NCI-H82 treated with DMSO at 0.1 percent for 48 hours (cell line): ENCODE data around the gene UBASH3B.

Source experiments
- DNase-seq: peaks from one replicate; lab custom pipeline; 2025; ENCODE audit not compliant: unreplicated experiment; lab: John Stamatoyannopoulos, UW

The UBASH3B gene

DNA sequence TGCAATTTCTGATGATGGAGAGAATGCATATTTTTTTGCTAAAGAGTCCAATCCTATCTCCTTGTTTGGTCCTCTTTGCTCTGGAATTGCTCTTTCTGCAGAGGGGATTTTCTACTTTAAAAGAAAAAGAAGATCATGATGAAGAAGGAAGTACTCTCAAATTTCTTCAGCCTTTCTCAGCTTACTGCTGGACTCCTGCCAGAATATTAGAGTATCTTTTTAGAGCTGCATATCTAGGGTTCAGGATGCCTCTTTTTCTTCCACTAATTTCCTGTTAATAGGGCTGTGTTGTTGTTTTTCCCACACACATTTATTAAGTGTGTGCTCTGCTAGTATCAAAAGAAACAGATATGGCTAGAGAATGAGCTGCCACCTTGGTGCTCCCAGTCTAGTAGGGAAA is 18.2 kb downstream of the UBASH3B start:
- no peak for DNase-seq

DNA sequence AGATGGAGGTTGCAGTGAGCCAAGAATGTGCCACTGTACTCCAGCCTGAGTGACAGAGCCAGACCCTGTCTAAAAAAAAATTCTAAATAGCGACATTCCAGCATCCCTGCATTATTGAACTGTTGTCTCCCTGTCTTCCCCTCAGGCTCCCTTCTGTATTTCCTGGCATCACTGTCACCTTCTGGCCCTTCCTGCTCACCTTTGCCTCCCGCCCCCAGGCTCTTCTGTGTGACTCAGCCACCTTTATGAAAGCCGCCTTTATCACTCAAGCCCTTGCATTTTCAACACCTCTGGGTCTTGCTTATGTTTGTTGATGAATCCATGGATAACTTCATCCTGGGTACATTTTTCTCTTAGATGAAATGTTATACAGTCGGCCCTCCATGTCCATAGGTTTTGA is 21.1 kb downstream of the UBASH3B start:
- DNase-seq: no peak

DNA sequence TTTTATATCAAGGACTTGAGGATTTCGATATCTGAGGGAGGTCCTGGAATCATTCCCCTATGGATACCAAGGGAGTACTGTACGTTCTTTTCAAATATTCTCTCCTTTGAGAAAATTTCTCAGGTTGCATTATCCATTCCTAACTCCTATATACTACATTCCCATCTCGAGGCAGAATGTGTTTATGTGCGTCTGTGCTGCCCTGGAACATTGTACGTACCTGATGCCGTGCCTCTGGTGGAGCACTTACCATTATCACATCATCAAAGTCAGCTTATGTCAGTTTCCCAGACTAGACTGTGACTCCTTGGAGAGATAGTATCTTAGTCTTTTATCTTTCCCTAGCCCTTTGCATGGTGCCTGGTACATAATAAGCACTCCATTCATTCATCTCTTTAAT is 21.7 kb downstream of the UBASH3B start:
- DNase-seq: no peak

DNA sequence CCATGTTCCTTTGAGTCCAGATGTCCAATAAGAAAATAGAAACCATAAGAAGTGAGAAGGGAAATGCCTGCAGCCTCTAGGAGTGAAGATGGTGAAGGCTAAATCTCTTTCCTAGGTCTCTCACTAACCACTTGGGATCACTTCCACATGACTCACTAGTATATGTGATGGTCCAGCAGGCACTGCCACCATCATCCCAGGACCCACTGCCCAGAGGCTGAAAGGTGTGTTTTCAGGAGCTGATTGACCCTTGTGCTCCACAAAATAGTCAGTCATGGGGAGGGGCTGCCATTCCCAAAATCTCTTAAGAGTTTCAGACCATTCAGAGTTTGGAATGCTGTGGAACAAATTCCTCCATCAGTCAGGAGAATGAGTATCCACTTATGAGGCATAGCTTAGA is 22.9 kb downstream of the UBASH3B start:
- no peak for DNase-seq

DNA sequence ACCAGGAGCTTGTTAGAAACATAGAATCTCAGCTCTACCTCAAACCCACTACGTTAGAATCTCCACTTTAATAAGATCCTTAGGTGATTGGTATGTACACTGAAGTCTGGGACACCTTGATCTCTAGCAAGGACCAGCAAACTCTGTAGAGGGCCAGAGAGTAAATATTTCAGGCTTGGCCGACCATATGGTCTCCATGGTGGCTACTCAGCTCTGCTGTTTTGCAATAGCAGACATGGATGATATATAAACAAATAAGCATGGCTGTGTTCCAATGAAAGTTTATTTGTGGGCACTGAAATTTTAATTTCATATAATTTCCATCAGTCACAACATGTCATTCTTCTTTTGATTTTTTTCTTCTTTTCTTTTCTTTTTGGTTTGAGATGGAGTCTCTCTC is 23.9 kb downstream of the UBASH3B start:
- no peak for DNase-seq

DNA sequence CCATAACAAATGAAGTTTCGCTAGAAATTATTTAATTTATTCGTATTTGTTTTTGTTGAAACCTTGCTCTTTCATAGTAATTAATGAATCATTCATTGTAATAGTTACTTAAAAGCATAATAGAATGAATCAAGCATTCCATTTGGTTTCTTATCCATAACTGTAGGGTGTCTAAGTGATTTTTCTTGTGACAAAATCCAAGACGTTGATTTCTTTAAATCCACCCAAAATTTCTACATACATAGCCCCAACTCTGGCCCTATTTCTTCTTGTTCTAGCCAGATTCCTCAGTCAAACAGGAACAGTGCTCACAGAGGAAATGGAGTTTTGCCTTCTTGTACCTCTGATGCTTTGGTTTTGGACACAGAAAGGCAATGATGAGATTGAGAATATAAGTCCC is 25.5 kb downstream of the UBASH3B start:
- DNase-seq: no peak

DNA sequence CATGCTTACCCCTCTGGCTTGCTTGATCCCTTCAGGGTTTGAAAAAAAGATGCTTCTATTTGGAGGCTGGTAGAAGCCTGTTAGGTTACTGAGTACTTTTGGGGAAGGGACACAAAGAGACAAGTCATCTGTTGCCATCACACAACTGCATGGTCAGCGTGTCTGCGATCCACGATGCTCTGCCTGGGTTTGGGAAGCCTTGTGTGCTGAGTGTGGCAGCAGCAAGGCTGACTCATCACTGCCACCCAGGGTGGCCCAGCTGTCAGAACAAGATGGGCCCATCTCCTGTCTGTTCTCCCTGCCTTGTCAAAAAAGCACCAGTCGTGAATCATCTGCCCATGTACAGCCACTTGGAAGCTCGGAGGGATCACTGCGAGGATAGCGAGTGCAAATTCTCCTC is 26.2 kb downstream of the UBASH3B start:
- no peak for DNase-seq

DNA sequence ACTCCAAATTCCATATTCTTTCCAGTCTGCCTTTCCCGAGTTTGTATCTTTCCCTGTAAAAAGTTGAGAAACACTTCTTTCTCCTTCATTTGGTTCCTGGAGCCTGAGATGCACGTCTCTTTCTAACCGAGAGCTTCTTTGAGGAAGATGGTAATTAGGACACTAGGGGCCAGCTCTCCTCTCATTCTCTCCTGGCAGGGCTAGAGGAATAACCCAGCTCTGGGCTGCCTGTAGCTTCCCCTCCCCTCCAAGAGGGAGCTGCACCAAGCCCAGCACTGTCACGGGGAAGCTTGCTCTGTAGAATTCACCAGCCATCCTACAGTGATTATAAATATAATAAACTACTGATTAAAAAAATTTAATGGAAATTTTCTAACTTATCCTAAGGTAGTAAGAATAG is 26.9 kb downstream of the UBASH3B start:
- no peak for DNase-seq

DNA sequence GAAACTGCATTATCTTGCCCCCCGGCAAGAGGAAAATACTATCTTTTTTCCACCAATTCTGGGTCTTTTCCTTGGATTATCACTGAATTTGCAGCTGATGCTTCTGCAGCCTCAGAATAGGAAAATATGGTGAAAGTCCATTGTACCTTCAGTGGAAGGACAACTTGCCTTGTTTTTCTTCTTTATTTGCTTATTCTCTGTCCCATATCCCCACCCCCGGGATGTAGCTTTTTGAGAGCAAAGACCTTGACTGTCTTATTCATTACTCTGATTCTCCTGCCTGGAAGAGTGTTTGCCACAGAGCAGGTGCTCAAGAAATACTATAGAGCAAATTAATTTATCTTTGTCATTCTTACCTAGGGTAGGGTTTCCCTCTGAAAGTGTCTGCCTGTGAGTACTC is 29.5 kb downstream of the UBASH3B start:
- DNase-seq: no peak

DNA sequence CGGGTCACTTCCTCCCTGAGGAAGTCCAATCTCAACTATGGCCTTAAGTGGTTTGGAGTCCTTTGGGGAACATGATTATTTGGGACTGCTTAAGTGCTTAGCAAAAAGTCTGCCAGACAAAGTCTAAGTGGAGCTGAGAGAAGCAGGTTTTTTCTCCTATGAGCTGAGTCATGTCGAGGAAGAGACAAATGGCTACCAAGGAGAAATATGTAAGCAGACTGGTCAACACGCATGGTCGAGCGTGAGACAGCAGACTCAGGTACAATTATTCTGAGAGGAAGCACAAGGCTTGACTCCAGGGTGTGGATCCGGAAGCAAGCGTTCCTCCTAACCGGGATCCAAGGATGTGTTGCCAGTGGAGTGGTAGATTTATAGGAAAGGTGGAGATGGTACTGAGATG is 30.6 kb downstream of the UBASH3B start:
- DNase-seq: no peak

DNA sequence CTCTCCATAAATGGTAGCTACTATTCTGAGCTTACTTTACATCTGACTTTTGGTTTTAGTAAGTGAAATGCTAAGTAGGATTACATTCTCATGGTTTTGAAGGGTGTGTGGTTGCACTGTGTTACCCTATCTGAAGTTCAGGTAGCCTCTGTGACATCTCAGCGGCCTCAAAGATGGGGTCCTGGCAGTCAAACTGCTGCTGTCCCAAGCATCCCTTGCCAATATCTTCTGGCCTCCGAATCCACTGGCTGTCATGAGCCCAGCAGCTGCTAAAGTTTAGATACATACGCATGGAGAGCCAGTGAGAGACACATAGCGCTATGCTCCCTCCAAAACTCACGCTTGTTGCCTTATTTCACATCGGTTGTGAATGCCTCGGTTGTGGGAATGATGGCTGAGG is 34.9 kb downstream of the UBASH3B start:
- no peak for DNase-seq

DNA sequence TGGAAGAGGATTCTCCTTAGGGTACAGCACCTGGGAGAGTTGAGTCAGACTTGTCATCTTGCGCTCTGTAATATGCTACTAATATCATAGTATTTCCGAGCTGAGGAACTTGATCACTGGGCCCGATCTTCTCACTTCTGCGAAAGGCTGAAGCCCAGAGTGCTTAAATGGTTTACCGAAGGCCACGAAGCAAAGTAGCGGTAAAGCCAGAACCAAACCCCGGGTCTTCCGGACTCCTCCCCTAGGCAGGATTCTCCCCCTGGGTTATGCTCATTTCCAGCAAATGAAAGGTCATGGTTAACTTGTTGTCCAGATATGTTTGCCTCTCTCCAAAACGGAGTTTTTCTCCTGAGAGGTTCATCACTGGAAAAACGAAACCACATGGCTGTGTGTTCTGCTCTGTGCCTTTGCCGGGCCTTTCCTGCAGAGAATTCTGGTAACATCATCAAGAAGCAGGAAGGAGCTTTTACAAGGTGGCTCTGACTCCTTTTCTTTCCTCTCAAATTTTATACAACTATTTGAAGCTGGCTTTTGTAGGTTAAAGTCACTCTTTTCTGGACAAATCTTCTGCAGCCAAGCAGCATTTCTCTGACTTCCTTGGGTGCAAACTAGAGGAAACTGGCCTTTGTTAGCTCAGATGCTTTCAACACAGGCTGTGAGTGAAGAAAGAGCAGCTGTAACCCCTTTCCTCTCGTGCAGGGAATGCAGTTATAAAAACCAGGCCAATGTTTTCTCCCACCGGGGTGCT is 35.5 kb downstream of the UBASH3B start:
- DNase-seq: no peak

DNA sequence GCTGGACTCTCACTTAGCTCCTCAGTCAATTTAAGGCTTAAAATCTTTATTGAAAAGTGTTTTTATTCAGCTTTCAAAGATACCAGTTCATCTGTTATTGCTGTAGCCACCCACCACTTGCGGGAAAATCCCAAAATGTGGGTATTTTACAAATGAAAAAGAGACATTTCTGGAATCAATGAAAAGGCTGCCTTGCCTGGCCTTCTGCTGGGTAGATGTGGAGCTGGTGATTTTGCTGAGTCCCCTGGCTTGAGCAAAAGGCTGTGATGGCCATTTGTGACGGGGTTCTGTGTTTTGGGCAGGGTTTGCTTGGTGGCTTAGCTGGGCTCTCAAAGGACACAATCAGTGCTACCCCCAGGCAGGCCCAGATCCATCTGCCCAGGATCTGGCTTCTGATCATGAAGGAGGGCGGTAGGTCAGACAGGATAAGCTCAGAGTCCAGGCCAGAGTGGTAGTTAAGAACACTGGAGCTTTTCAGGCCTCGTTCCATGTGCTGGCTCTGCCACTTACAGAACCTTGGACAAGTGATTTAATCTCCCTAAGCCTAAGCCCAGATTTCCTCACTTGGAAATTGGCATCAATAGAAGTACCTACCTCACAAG is 36.1 kb downstream of the UBASH3B start:
- DNase-seq: no peak

DNA sequence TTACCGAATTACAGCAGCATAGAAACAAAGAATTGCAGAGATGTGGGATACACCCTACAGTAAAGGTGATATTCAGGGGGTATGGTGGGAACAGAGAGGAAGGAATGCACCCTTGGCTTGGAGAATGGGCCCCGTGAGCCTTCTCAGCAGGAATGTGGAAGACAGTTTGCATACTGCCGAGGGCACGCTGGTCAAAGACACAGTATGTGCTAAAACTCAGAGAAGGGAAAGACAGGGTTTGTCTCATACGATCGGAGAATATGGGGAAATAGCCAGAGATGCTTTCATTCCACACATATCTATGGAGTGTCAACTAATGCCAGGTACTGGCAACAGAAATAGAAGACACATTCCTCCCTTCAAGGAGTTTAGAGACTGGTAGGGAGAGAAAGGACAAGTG is 36.9 kb downstream of the UBASH3B start:
- DNase-seq: no peak

DNA sequence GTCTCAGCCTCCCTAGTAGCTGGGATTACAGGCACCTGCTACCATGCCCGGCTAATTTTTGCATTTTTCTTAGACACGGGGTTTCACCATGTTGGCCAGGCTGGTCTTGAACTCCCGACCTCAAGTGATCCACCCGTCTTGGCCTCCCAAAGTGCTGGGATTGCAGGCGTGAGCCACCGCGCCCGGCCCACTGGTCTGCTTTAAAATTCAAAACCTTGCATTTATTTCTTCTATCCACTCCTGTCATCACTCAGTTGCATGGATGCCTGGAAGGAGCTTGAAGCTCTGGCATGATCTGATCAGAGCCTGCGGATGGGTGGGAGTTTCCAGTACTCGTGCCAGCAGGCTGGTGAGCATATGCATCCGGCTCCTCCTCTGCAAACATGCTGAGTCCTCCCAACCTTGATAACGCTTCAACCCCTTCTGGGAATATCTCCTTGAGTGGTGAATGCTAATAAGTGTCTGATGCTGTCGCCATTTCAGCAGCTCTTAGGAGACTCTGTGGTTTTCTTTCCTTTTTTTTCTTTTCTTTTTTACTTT is 39.6 kb downstream of the UBASH3B start:
- no peak for DNase-seq

DNA sequence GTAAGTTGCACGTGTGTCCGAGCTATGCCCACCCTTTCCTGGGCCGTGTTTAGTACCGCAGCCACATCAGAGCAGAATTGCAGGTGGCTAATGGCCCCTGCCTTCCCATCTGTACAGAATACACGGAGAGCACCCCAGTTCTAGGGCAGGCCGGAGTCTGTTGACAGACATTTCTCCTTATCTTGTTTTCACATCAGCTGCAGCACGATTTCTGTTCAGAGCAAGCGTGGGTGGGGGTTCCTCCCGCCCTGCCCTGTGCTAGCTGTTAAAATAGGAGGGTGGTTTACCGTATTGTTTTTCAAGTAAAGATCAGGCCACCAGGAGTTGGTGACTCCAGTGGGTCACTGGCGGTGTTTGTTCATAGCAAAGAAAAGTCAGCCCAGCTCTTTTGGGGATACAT is 41.1 kb downstream of the UBASH3B start:
- DNase-seq: no peak

DNA sequence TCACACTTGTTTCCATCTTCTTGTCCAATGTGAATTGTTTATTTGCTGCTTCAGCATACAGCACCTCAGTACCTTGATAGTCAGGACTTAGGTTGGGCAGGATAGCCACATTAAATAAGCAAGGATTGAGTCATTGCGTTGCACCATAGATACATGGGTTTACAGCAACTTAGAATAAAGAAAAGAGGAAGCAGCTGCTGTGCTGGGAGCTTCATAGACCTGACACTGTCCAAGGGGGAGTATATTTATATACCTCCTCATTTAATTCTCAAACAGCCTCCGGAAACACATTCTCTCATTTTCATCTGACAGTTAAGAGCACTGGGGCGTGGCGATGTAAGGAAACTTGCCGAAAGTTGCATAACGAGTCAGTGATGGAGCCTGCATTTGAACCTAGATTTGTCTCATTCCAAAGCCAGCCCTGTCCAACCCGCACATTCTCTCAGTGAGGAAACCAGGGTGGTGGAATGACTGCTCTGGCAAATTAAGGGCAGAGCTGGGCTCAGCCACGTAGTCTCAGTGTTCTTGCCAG is 42.2 kb downstream of the UBASH3B start:
- no peak for DNase-seq

DNA sequence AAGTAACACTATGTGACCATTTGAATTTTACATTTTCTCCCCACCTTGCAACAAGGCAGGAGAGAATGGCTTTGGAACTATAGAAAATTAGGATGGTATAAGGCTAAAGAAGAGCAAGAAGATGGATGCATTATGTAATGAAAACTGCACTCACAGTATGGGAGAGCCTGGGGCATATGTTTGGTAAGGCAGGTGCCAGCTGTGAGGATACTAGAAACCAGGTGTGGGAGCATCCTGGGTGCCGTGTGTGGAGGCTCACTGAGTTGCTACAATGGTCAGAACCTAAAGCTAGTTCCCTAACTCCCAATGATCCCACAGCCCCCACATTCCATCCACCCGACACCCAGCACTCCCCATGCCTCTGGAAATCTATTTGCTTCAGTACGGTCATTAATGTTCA is 42.9 kb downstream of the UBASH3B start:
- DNase-seq: no peak

DNA sequence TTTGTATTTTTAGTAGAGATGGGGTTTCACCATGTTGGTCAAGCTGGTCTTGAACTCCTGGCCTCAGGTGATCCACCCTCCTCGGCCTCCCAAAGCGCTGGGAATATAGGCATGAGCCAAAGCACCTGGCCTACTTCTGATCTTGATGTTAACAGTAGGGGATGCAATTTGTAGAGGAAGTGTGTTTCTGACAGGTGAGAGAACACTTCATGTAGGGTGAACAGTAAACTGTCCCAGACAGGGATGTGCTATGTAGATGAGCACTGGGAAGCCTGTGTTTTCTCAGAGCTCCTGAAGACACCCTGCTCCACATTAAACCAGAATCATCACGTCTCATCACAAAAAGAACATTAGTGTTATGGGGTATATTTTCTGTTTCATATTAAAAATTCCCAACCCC is 45.1 kb downstream of the UBASH3B start:
- no peak for DNase-seq

DNA sequence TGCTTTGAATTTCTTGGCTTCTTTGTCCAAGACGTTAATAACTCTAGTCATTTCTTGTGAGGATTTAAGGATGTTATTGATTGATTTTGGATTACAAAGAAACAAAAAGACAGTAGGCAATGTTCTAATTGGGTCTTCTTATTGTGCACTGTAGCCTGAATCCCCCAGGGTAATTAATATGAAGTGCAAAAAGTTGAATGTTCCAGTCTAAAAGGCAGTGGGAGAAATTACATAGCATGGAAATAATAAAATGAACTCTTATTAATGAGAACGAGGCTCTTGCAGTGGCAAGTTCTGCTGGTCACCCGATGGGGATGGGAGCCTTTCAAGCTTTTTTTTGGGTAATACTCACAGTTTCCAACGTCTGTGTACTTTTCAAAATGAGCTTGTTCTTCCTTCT is 45.6 kb downstream of the UBASH3B start:
- DNase-seq: no peak

DNA sequence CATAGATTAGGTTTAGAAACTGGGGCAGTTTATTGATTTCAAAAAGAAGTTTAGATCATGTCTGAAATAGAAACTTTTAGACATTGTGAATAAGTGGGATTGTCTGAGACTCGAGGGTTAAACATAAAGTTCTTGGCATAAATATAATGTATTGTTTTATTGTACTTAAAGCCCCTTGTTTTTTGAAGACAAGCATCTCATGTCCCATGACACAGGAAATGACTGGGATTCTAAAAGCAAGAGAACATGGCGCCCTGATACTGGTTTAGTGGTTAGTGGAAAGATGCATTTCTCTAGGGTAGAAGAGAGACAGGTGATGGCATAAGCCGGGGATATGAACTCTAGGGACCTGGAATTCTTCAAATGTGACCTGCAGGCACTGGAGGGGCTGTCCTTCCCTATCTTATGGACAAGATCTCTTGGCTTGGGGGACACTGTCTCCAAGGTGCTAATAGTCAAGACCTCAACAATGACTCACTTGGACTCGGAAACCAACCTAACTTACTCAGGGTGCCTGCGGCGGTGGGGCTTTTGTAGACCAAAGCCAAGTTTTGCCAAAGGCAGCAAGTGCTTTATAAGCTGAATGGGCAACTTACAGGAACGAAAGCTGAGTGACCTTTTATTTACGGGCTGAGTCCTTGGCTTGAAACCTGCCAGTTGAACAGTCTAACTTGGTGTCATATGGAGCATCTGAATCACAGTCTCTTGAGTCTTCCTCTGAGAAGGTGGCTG is 48.2 kb downstream of the UBASH3B start:
- DNase-seq: no peak

DNA sequence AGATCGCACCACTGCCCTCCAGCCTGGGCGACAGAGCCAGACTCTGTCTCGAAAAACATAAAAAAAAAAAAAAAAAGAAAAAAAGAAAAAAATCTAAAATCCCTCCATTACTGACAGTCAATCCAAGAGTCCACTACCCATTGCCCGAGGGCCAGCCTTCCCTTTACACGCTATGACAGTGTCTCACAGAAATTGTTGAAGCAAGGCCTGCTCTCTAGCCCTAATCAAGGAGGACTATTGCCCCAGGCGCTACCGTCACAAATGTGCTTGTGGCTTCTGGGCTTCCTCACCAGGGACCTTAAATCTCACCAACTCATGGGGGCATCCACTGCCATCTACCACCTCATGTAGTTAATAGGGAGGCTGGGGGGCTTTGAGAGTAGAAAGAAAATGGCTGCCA is 49.9 kb downstream of the UBASH3B start:
- no peak for DNase-seq
